ENCODE data around the gene MBD5.

Gene MBD5

GRCh38 chr2:148172131-148172753 lies 151.4 kb downstream of the MBD5 start:
- no peaks in the 10 kb centered on the region for H3K9me3 ChIP-seq (ENCODE audit: control insufficient read depth, low read length)
- no peak overlapping the region for H3K27ac ChIP-seq (ENCODE audit: low read depth, low read length, severe bottlenecking)
- H3K4me3 ChIP-seq (ENCODE audit: extremely low read depth, insufficient read depth, low read length, poor library complexity, severe bottlenecking), result no peak overlapping the region
- H3K4me1 ChIP-seq (ENCODE audit: control insufficient read depth, insufficient read depth, low read length, poor library complexity, severe bottlenecking), result no peaks in the 10 kb centered on the region
- H3K36me3 ChIP-seq (ENCODE audit: control insufficient read depth, insufficient read depth, low read length), result no peaks in the 10 kb centered on the region
- WGBS, 2 experiments (ENCODE audit: insufficient coverage in 2 of 2), result 75 to 94% methylated on average over 2 to 5 of the region's 6 CpGs

DNA sequence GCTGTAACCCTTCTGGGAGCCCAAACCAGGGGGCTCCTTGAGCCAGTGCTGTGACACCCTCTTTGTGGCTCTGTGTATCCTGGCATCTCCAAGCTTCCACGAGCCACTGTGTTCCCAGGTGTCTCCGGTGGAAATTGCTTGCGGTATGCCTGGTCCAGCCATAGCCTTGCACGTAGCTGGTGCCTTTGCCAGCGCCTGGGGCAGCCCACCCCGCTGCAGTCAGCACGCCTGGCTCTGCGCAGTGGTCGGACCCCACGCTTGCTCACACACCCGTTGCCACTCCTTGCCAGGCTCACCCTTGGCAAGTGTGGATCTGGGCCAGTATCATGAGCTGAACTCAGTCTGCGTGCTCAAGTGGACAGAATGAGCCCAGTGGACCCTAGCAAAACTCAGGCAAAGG lies 152.3 kb downstream of the MBD5 start:
- no peaks in the 10 kb centered on the region for H3K4me1 ChIP-seq (ENCODE audit: control insufficient read depth, insufficient read depth, low read length, poor library complexity, severe bottlenecking)
- H3K27ac ChIP-seq (ENCODE audit: low read depth, low read length, severe bottlenecking), result no peak overlapping the region
- 96 to 99% methylated on average over 9 to 12 of the region's 12 CpGs for WGBS, 2 experiments (ENCODE audit: insufficient coverage in 2 of 2)
- no peaks in the 10 kb centered on the region for H3K9me3 ChIP-seq (ENCODE audit: control insufficient read depth, low read length)
- H3K4me3 ChIP-seq (ENCODE audit: extremely low read depth, insufficient read depth, low read length, poor library complexity, severe bottlenecking), result no peak overlapping the region
- H3K36me3 ChIP-seq (ENCODE audit: control insufficient read depth, insufficient read depth, low read length), result no peaks in the 10 kb centered on the region

- Histone ChIP-seq H3K27ac (ENCODE audit: low read depth, low read length, severe bottlenecking) (no peak overlapping the region), H3K4me1 (ENCODE audit: control insufficient read depth, insufficient read depth, low read length, poor library complexity, severe bottlenecking) (no peaks in the 10 kb centered on the region), H3K9me3 (ENCODE audit: control insufficient read depth, low read length) (no peaks in the 10 kb centered on the region), H3K36me3 (ENCODE audit: control insufficient read depth, insufficient read depth, low read length) (peaks cover 7% of the 10 kb centered on the region), H3K4me3 (ENCODE audit: extremely low read depth, insufficient read depth, low read length, poor library complexity, severe bottlenecking) (no peak overlapping the region)
- WGBS, 2 experiments (ENCODE audit: insufficient coverage in 2 of 2), result no CpG with 5 or more reads among the region's 1 CpG
These were observed 156.7 kb downstream of the MBD5 start for GRCh38 chr2:148177559-148177958.

GRCh38 chr2:148179724-148180123 lies 158.8 kb downstream of the MBD5 start:
- Histone ChIP-seq H3K27ac (ENCODE audit: low read depth, low read length, severe bottlenecking) (no peak overlapping the region), H3K36me3 (ENCODE audit: control insufficient read depth, insufficient read depth, low read length) (peaks cover 7% of the 10 kb centered on the region), H3K9me3 (ENCODE audit: control insufficient read depth, low read length) (no peaks in the 10 kb centered on the region), H3K4me1 (ENCODE audit: control insufficient read depth, insufficient read depth, low read length, poor library complexity, severe bottlenecking) (no peaks in the 10 kb centered on the region), H3K4me3 (ENCODE audit: extremely low read depth, insufficient read depth, low read length, poor library complexity, severe bottlenecking) (no peak overlapping the region)
- no CpG with 5 or more reads among the region's 1 CpG for WGBS, 2 experiments (ENCODE audit: insufficient coverage in 2 of 2)

- Histone ChIP-seq H3K4me1 (ENCODE audit: control insufficient read depth, insufficient read depth, low read length, poor library complexity, severe bottlenecking) (no peaks in the 10 kb centered on the region), H3K36me3 (ENCODE audit: control insufficient read depth, insufficient read depth, low read length) (peaks cover 4% of the 10 kb centered on the region), H3K27ac (ENCODE audit: low read depth, low read length, severe bottlenecking) (no peak overlapping the region), H3K9me3 (ENCODE audit: control insufficient read depth, low read length) (peaks cover 3% of the 10 kb centered on the region), H3K4me3 (ENCODE audit: extremely low read depth, insufficient read depth, low read length, poor library complexity, severe bottlenecking) (no peak overlapping the region)
- WGBS, 2 experiments (ENCODE audit: insufficient coverage in 2 of 2), result no CpG with 5 or more reads among the region's 1 CpG
These were observed 164.1 kb downstream of the MBD5 start for GRCh38 chr2:148184976-148185375.

GRCh38 chr2:148194882-148195281 lies 174.0 kb downstream of the MBD5 start:
- no peaks in the 10 kb centered on the region for H3K9me3 ChIP-seq (ENCODE audit: control insufficient read depth, low read length)
- H3K4me1 ChIP-seq (ENCODE audit: control insufficient read depth, insufficient read depth, low read length, poor library complexity, severe bottlenecking), result no peaks in the 10 kb centered on the region
- no peak overlapping the region for H3K4me3 ChIP-seq (ENCODE audit: extremely low read depth, insufficient read depth, low read length, poor library complexity, severe bottlenecking)
- no peaks in the 10 kb centered on the region for H3K36me3 ChIP-seq (ENCODE audit: control insufficient read depth, insufficient read depth, low read length)
- H3K27ac ChIP-seq (ENCODE audit: low read depth, low read length, severe bottlenecking), result no peak overlapping the region

- 87 to 89% methylated on average over 11 to 15 of the region's 15 CpGs for WGBS, 2 experiments (ENCODE audit: insufficient coverage in 2 of 2)
- Histone ChIP-seq H3K4me3 (ENCODE audit: extremely low read depth, insufficient read depth, low read length, poor library complexity, severe bottlenecking) (no peak overlapping the region), H3K4me1 (ENCODE audit: control insufficient read depth, insufficient read depth, low read length, poor library complexity, severe bottlenecking) (no peaks in the 10 kb centered on the region), H3K36me3 (ENCODE audit: control insufficient read depth, insufficient read depth, low read length) (no peaks in the 10 kb centered on the region), H3K9me3 (ENCODE audit: control insufficient read depth, low read length) (no peaks in the 10 kb centered on the region), H3K27ac (ENCODE audit: low read depth, low read length, severe bottlenecking) (no peak overlapping the region)
These were observed 180.4 kb downstream of the MBD5 start for GRCh38 chr2:148201075-148202004.

DNA sequence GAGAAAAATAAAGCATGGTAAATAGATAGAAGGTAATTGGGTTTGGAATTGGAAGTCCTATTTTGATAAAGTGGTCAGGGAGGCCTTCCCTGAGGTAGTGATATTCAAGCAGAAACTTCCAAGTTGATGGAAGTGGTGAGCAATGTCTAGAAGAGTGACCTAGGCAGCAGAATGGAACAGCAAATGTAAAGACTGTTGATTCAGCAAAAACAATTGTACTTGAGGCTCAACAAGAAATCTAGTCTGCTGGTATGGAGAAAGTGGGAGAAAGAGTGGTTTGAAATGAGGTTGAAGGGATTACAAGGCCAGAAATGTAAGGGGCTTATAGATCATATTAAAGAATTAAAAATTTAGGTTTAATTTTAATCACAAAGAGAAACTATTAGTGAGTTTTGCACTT lies 181.3 kb downstream of the MBD5 start:
- no peaks in the 10 kb centered on the region for H3K36me3 ChIP-seq (ENCODE audit: control insufficient read depth, insufficient read depth, low read length)
- H3K27ac ChIP-seq (ENCODE audit: low read depth, low read length, severe bottlenecking), result no peak overlapping the region

GRCh38 chr2:148207111-148207510 lies 186.2 kb downstream of the MBD5 start:
- H3K27ac ChIP-seq (ENCODE audit: low read depth, low read length, severe bottlenecking), result no peak overlapping the region
- WGBS, 2 experiments (ENCODE audit: insufficient coverage in 2 of 2), result 100% methylated on average over 1 of the region's 2 CpGs; no CpG with 5 or more reads in 1 of the 2 experiments
- H3K4me1 ChIP-seq (ENCODE audit: control insufficient read depth, insufficient read depth, low read length, poor library complexity, severe bottlenecking), result no peaks in the 10 kb centered on the region
- no peak overlapping the region for H3K4me3 ChIP-seq (ENCODE audit: extremely low read depth, insufficient read depth, low read length, poor library complexity, severe bottlenecking)
- H3K9me3 ChIP-seq (ENCODE audit: control insufficient read depth, low read length), result no peaks in the 10 kb centered on the region
- H3K36me3 ChIP-seq (ENCODE audit: control insufficient read depth, insufficient read depth, low read length), result no peaks in the 10 kb centered on the region

More for the DNA sequence above, 181.3 kb downstream of the MBD5 start:
- Histone ChIP-seq H3K4me3 (ENCODE audit: extremely low read depth, insufficient read depth, low read length, poor library complexity, severe bottlenecking) (no peak overlapping the region), H3K9me3 (ENCODE audit: control insufficient read depth, low read length) (no peaks in the 10 kb centered on the region), H3K4me1 (ENCODE audit: control insufficient read depth, insufficient read depth, low read length, poor library complexity, severe bottlenecking) (no peaks in the 10 kb centered on the region)

DNA sequence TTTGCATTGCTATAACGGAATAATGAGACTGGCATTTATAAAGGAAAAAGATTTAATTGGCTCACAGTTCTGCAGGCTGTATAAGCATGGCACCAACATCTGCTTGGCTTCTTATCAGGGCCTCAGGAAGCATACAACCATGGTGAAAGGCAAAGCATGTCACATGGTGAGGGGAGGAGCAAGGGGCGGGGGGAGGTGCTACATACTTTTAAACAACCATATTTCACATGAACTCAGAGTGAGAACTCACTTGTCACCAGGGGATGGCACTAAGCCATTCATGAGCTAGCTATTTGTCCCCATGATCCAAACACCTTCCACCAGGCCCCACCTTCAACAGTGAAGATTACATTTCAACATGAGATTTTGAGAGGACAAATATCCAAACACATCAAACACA lies 188.7 kb downstream of the MBD5 start:
- WGBS, 2 experiments (ENCODE audit: insufficient coverage in 2 of 2), result 100% methylated on average over 1 of the region's 2 CpGs

More for the DNA sequence above, 188.7 kb downstream of the MBD5 start:
- Histone ChIP-seq H3K9me3 (ENCODE audit: control insufficient read depth, low read length) (no peaks in the 10 kb centered on the region), H3K27ac (ENCODE audit: low read depth, low read length, severe bottlenecking) (no peak overlapping the region), H3K4me3 (ENCODE audit: extremely low read depth, insufficient read depth, low read length, poor library complexity, severe bottlenecking) (no peak overlapping the region), H3K36me3 (ENCODE audit: control insufficient read depth, insufficient read depth, low read length) (no peaks in the 10 kb centered on the region), H3K4me1 (ENCODE audit: control insufficient read depth, insufficient read depth, low read length, poor library complexity, severe bottlenecking) (no peaks in the 10 kb centered on the region)

Measured in mesodermal cell (in vitro differentiated cells).